A673 (cell line): Measurements from ENCODE around the gene ME3.

Experiments used
- EZH2 ChIP-seq: fragments of 200-600 bp; sonication (generic); IDR thresholded peaks from 2 replicates; pipeline ENCODE4 v1.6.1; 2017; ENCODE audit warnings: borderline replicate concordance, low read depth, mild to moderate bottlenecking, mixed read lengths, antibody characterized with exemption, low read length; ENCODE audit not compliant: poor library complexity, severe bottlenecking
- TF ChIP-seq, protein P1 (sequence below): fragments of 300-800, 200-600 bp; sonication (generic); conservative IDR thresholded peaks from 2 replicates; pipeline ENCODE4 v1.5.1; 2017; ENCODE audit warnings: low read depth, mild to moderate bottlenecking, antibody characterized with exemption, low read length, moderate library complexity, mixed read lengths

GRCh38 chr11:86438685-86439084, 233.7 kb downstream of the ME3 start:
- TF ChIP-seq, protein P1, sequence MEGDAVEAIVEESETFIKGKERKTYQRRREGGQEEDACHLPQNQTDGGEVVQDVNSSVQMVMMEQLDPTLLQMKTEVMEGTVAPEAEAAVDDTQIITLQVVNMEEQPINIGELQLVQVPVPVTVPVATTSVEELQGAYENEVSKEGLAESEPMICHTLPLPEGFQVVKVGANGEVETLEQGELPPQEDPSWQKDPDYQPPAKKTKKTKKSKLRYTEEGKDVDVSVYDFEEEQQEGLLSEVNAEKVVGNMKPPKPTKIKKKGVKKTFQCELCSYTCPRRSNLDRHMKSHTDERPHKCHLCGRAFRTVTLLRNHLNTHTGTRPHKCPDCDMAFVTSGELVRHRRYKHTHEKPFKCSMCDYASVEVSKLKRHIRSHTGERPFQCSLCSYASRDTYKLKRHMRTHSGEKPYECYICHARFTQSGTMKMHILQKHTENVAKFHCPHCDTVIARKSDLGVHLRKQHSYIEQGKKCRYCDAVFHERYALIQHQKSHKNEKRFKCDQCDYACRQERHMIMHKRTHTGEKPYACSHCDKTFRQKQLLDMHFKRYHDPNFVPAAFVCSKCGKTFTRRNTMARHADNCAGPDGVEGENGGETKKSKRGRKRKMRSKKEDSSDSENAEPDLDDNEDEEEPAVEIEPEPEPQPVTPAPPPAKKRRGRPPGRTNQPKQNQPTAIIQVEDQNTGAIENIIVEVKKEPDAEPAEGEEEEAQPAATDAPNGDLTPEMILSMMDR: no peak
- no peak for TF ChIP-seq EZH2
